H9 (cell line): ENCODE data around the gene LKAAEAR1. TPM values are rescaled to one million over a fixed set of nuclear protein-coding genes. Genes with fewer than 3 reads are reported as not detected.

Source experiments
- DNase-seq: peaks from one replicate; pipeline ENCODE4 v3.0.0-alpha.2; 2017
- H2AFZ ChIP-seq: one replicate; pipeline ENCODE4 v1.6.1; 2013; ENCODE audit warnings: mild to moderate bottlenecking, low read length, control low read depth, moderate library complexity
- H2AK5ac ChIP-seq: 2 replicates; pipeline ENCODE4 v1.6.1; 2013; ENCODE audit warnings: low read length, control low read depth, mixed read lengths; ENCODE audit not compliant: insufficient read length
- H2BK120ac ChIP-seq: one replicate; pipeline ENCODE4 v1.6.1; 2013; ENCODE audit warnings: low read depth, mild to moderate bottlenecking, low read length, control low read depth, inconsistent platforms; ENCODE audit not compliant: poor library complexity, severe bottlenecking
- H2BK12ac ChIP-seq: 2 replicates; pipeline ENCODE4 v1.6.1; 2013; ENCODE audit warnings: low read length, control low read depth, mixed read lengths, low read depth; ENCODE audit not compliant: insufficient read length
- H2BK15ac ChIP-seq: 2 replicates; pipeline ENCODE4 v1.6.1; 2013; ENCODE audit warnings: low read depth, low read length, control low read depth
- H2BK20ac ChIP-seq: one replicate; pipeline ENCODE4 v1.6.1; 2013; ENCODE audit warnings: low read depth, mild to moderate bottlenecking, low read length, control low read depth, inconsistent platforms; ENCODE audit not compliant: poor library complexity, severe bottlenecking
- H2BK5ac ChIP-seq: 2 replicates; pipeline ENCODE4 v1.6.1; 2013; ENCODE audit warnings: low read length, control low read depth, mixed read lengths; ENCODE audit not compliant: insufficient read length
- H3K14ac ChIP-seq: 2 replicates; pipeline ENCODE4 v1.6.1; 2013; ENCODE audit warnings: low read length, control low read depth; ENCODE audit not compliant: insufficient read depth
- H3K18ac ChIP-seq: 2 replicates; pipeline ENCODE4 v1.6.1; 2013; ENCODE audit warnings: low read depth, mild to moderate bottlenecking, mixed read lengths, low read length, control low read depth; ENCODE audit not compliant: insufficient read length
- H3K23ac ChIP-seq: 2 replicates; pipeline ENCODE4 v1.6.1; 2013; ENCODE audit warnings: low read length, control low read depth, mixed read lengths, low read depth; ENCODE audit not compliant: insufficient read length
- H3K23me2 ChIP-seq: 2 replicates; pipeline ENCODE4 v1.6.1; 2013; ENCODE audit warnings: low read depth, mild to moderate bottlenecking, mixed read lengths, low read length, control low read depth; ENCODE audit not compliant: insufficient read length, poor library complexity, severe bottlenecking
- H3K27ac ChIP-seq: 2 replicates; pipeline ENCODE4 v1.5.1; 2013; ENCODE audit warnings: low read length, control low read depth, mixed read lengths, low read depth; ENCODE audit not compliant: insufficient read length
- H3K27me3 ChIP-seq: 2 replicates; pipeline ENCODE4 v1.6.1; 2013; ENCODE audit warnings: low read length, control low read depth, inconsistent platforms; ENCODE audit not compliant: insufficient read depth
- H3K4ac ChIP-seq: 2 replicates; pipeline ENCODE4 v1.6.1; 2013; ENCODE audit warnings: low read depth, mild to moderate bottlenecking, control low read depth, inconsistent platforms, low read length, moderate library complexity
- H3K4me1 ChIP-seq: 2 replicates; pipeline ENCODE4 v1.6.1; 2013; ENCODE audit warnings: low read length, control low read depth, inconsistent platforms; ENCODE audit not compliant: insufficient read depth
- H3K4me2 ChIP-seq: 2 replicates; pipeline ENCODE4 v1.6.1; 2013; ENCODE audit warnings: low read length, control low read depth, mixed read lengths; ENCODE audit not compliant: insufficient read length, insufficient read depth
- H3K56ac ChIP-seq: 2 replicates; pipeline ENCODE4 v1.6.1; 2013; ENCODE audit warnings: low read depth, mild to moderate bottlenecking, mixed read lengths, low read length, control low read depth; ENCODE audit not compliant: insufficient read length
- H3K79me1 ChIP-seq: 2 replicates; pipeline ENCODE4 v1.6.1; 2013; ENCODE audit warnings: low read depth, mild to moderate bottlenecking, moderate library complexity, low read length, control low read depth, inconsistent platforms; ENCODE audit not compliant: insufficient read depth, poor library complexity, severe bottlenecking
- H3K79me2 ChIP-seq: 2 replicates; pipeline ENCODE4 v1.6.1; 2013; ENCODE audit warnings: low read length, control low read depth, inconsistent platforms; ENCODE audit not compliant: insufficient read depth
- H3K9ac ChIP-seq: 2 replicates; pipeline ENCODE4 v1.6.1; 2013; ENCODE audit warnings: low read length, control low read depth, mixed read lengths; ENCODE audit not compliant: insufficient read length; ENCODE audit errors: extremely low read depth
- H3K9me3 ChIP-seq: one replicate; pipeline ENCODE4 v1.6.1; 2013; ENCODE audit warnings: low read depth, low read length, inconsistent platforms; ENCODE audit not compliant: control insufficient read depth
- H3T11ph ChIP-seq: one replicate; pipeline ENCODE4 v1.6.1; 2013; ENCODE audit warnings: mild to moderate bottlenecking, low read length, control low read depth, inconsistent platforms
- H4K20me1 ChIP-seq: one replicate; pipeline ENCODE4 v1.6.1; 2013; ENCODE audit not compliant: control insufficient read depth, insufficient read length, insufficient read depth
- H4K5ac ChIP-seq: 2 replicates; pipeline ENCODE4 v1.6.1; 2013; ENCODE audit warnings: low read depth, mild to moderate bottlenecking, mixed read lengths, low read length, control low read depth; ENCODE audit not compliant: insufficient read length
- H4K8ac ChIP-seq: replicated peaks from 2 replicates; pipeline ENCODE4 v1.6.1; 2013; ENCODE audit warnings: low read length, control low read depth, mixed read lengths, low read depth; ENCODE audit not compliant: insufficient read length
- H4K91ac ChIP-seq: 2 replicates; pipeline ENCODE4 v1.6.1; 2013; ENCODE audit warnings: low read depth, mild to moderate bottlenecking, moderate library complexity, mixed read lengths, low read length, control low read depth; ENCODE audit not compliant: insufficient read length
- H3K27ac Mint-ChIP-seq, 3 experiments: 2 replicates in 2 of 3; 3 replicates in 1 of 3; pipeline ENCODE4 v1.8.0; 2020 to 2021; ENCODE audit warnings: mixed read lengths in 3 of 3, mild to moderate bottlenecking in 1 of 3, moderate library complexity in 1 of 3
- H3K27me3 Mint-ChIP-seq: 2 replicates; pipeline ENCODE4 v1.8.0; 2021; ENCODE audit warnings: low read depth, mild to moderate bottlenecking, moderate library complexity, mixed read lengths
- H3K36me3 Mint-ChIP-seq, 3 experiments: 2 replicates in 2 of 3; 3 replicates in 1 of 3; pipeline ENCODE4 v1.8.0; 2020 to 2021; ENCODE audit warnings: low read depth in 3 of 3, mixed read lengths in 3 of 3; ENCODE audit not compliant: insufficient read depth in 1 of 3
- H3K4me1 Mint-ChIP-seq, 2 experiments: 2 replicates each; pipeline ENCODE4 v1.8.0; 2020; ENCODE audit warnings: mixed read lengths in 2 of 2
- H3K4me3 Mint-ChIP-seq, 2 experiments: 2 replicates in 1 of 2; 3 replicates in 1 of 2; pipeline ENCODE4 v1.8.0; 2020 to 2021; ENCODE audit warnings: mild to moderate bottlenecking in 2 of 2, mixed read lengths in 2 of 2, moderate library complexity in 1 of 2
- H3K9me3 Mint-ChIP-seq, 2 experiments: 2 replicates in 1 of 2; 3 replicates in 1 of 2; pipeline ENCODE4 v1.8.0; 2020; ENCODE audit warnings: mild to moderate bottlenecking in 2 of 2, mixed read lengths in 2 of 2, moderate library complexity in 1 of 2
- WGBS: extraction: QIAGEN DNeasy Blood & Tissue Kit; methylation state at CpG from one replicate; pipeline ENCODE4 v1.1.7; 2013; ENCODE audit warnings: missing lambda C conversion rate, low lambda C conversion rate, mixed read lengths; ENCODE audit not compliant: insufficient read length; ENCODE audit errors: extremely low coverage; 5-methylcytosine and 5-hydroxymethylcytosine counted together
- total RNA-seq: library from RNA; stranded (reverse); gene quantifications from 2 replicates; pipeline ENCODE4 v1.2.1, GENCODE V29; 2021
- TF ChIP-seq, protein P1 (sequence below): fragments of 200-600 bp; sonication (generic); conservative IDR thresholded peaks from 3 replicates; pipeline ENCODE4 v1.8.0; 2021; ENCODE audit warnings: antibody characterized with exemption, mild to moderate bottlenecking

LKAAEAR1 gene
- total RNA-seq, 1 experiment from 2014 or later: 0.39 TPM

DNA sequence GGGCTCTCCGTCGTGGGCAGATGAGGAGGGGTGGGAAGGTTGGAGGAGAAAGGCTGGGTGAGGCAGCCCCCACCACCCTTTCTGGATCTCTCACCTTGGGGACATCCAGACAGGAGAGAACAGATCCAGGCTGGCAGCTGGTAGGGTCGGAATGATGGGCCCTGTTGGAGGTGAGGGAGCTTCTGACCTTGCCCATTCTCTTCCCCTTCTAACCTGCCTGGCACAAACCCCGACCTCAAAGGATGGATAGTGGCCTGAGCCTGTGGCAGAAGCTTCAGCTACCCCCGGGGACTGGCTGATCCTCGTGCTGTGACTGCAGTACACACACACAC is 29.2 kb upstream of the LKAAEAR1 start:
- no peak overlapping the region for H3K56ac ChIP-seq
- H4K8ac ChIP-seq: no peak overlapping the region
- no peak for DNase-seq
- H2AK5ac ChIP-seq: no peak overlapping the region
- no peak overlapping the region for H2BK20ac ChIP-seq
- no peak overlapping the region for H3K9ac ChIP-seq
- no peak overlapping the region for H2BK120ac ChIP-seq
- no peak overlapping the region for H3K18ac ChIP-seq
- no peak overlapping the region for H3T11ph ChIP-seq
- no peaks in the 10 kb centered on the region for H3K9me3 ChIP-seq
- H3K14ac ChIP-seq: no peak overlapping the region
- H3K23ac ChIP-seq: no peak overlapping the region
- no peak overlapping the region for H3K4ac ChIP-seq
- no peak overlapping the region for H4K5ac ChIP-seq
- no peaks in the 10 kb centered on the region for H3K79me2 ChIP-seq
- no peaks in the 10 kb centered on the region for H3K79me1 ChIP-seq
- H2BK5ac ChIP-seq: no peak overlapping the region
- H4K20me1 ChIP-seq: peaks cover 3% of the 10 kb centered on the region
- no peak overlapping the region for H3K4me2 ChIP-seq
- no peak overlapping the region for H4K91ac ChIP-seq
- no peaks in the 10 kb centered on the region for H3K4me1 ChIP-seq
- Mint-ChIP-seq H3K9me3 (no peaks in the 10 kb centered on the region), H3K27me3 (peaks cover 2% of the 10 kb centered on the region; the same call in 1 of the 2 replicates), H3K36me3 (no peaks in the 10 kb centered on the region), H3K27ac (no peak overlapping the region), H3K4me1 (no peaks in the 10 kb centered on the region), H3K4me3 (no peak overlapping the region)
- H3K23me2 ChIP-seq: no peaks in the 10 kb centered on the region
- no peak overlapping the region for H2AFZ ChIP-seq
- no peak overlapping the region for H2BK12ac ChIP-seq
- TF ChIP-seq, protein P1, sequence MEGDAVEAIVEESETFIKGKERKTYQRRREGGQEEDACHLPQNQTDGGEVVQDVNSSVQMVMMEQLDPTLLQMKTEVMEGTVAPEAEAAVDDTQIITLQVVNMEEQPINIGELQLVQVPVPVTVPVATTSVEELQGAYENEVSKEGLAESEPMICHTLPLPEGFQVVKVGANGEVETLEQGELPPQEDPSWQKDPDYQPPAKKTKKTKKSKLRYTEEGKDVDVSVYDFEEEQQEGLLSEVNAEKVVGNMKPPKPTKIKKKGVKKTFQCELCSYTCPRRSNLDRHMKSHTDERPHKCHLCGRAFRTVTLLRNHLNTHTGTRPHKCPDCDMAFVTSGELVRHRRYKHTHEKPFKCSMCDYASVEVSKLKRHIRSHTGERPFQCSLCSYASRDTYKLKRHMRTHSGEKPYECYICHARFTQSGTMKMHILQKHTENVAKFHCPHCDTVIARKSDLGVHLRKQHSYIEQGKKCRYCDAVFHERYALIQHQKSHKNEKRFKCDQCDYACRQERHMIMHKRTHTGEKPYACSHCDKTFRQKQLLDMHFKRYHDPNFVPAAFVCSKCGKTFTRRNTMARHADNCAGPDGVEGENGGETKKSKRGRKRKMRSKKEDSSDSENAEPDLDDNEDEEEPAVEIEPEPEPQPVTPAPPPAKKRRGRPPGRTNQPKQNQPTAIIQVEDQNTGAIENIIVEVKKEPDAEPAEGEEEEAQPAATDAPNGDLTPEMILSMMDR: no peak
- WGBS: no CpG with 5 or more reads among the region's 6 CpGs
- no peaks in the 10 kb centered on the region for H3K27me3 ChIP-seq
- H3K27ac ChIP-seq: no peak overlapping the region
- H2BK15ac ChIP-seq: no peak overlapping the region
